Heart right ventricle (tissue), 16 donors: ENCODE results near the gene OR8B3. TPM values are rescaled to one million over a fixed set of nuclear protein-coding genes. Genes with fewer than 3 reads are reported as not detected.

ENCODE experiments used
- ATAC-seq, 8 donors: fragments of 200-7000 bp; cut with Tn5 transposase; one replicate each; pipeline ENCODE4 v1.9.1; 2020; ENCODE audit warnings: mild to moderate bottlenecking in 8 of 8, moderate library complexity in 8 of 8, moderate number of reproducible peaks in 1 of 8
- DNase-seq, 2 donors: peaks; one replicate each; pipeline ENCODE4 v3.0.0-alpha.2; 2020
- H3K27ac ChIP-seq, 10 donors: fragments of 200-600 bp; sonication (generic) in 2 of 10; one replicate each; pipeline versions ENCODE4 v1.5.0 to v1.8.0; 2020 to 2022; ENCODE audit warnings: mild to moderate bottlenecking in 3 of 10
- H3K27me3 ChIP-seq, 7 donors: fragments of 200-600 bp; one replicate each; pipeline ENCODE4 v1.8.0; 2021 to 2022; ENCODE audit warnings: mild to moderate bottlenecking in 2 of 7
- H3K36me3 ChIP-seq, 9 donors: fragments of 200-600 bp; sonication (generic) in 1 of 9; one replicate each; pipeline versions ENCODE4 v1.5.0 to v1.8.0; 2020 to 2022; ENCODE audit warnings: mild to moderate bottlenecking in 2 of 9
- H3K4me1 ChIP-seq, 9 donors: fragments of 200-600 bp; sonication (generic) in 1 of 9; one replicate each; pipeline versions ENCODE4 v1.5.0 to v1.8.0; 2020 to 2022; ENCODE audit warnings: mild to moderate bottlenecking in 4 of 9
- H3K4me3 ChIP-seq, 10 donors: fragments of 200-600 bp; sonication (generic) in 2 of 10; one replicate each; pipeline versions ENCODE4 v1.5.0 to v1.8.0; 2020 to 2022; ENCODE audit warnings: mild to moderate bottlenecking in 7 of 10, moderate library complexity in 2 of 10
- H3K9me3 ChIP-seq, 11 donors: fragments of 200-600 bp in 10 of 11; sonication (generic) in 2 of 11; one replicate each; pipeline versions ENCODE4 v1.5.0 to v1.8.0; 2013 to 2022; ENCODE audit warnings: mild to moderate bottlenecking in 2 of 11, control low read depth in 1 of 11, moderate library complexity in 1 of 11
- CTCF ChIP-seq, 9 donors: fragments of 200-600 bp; sonication (generic) in 2 of 9; IDR thresholded peaks; one replicate each; pipeline versions ENCODE4 v1.5.0 to v1.8.0; 2021 to 2022; ENCODE audit warnings: antibody characterized with exemption in 9 of 9, mild to moderate bottlenecking in 5 of 9, moderate library complexity in 1 of 9
- WGBS, 2 donors: extraction: QIAGEN DNeasy Blood & Tissue Kit; methylation state at CpG; one replicate each; pipeline ENCODE4 v1.1.7; 2013; ENCODE audit warnings: inconsistent platforms in 1 of 2; 5-methylcytosine and 5-hydroxymethylcytosine counted together
- intact Hi-C, 10 donors: fragments of 100-400 bp; cut with DNase I; formaldehyde crosslinking; loops; one replicate each; pipeline versions ENCODE4 v1.11.1 to v1.14.2; 2022
- polyA plus RNA-seq, 2 donors: library from polyadenylated mRNA; stranded (reverse); fragments of 200-250 nt; gene quantifications; one replicate each; pipeline ENCODE4 v1.2.3, GENCODE V29; 2013
- total RNA-seq, 10 donors: library from RNA; stranded (reverse); fragmentation: NEBNext Ultra II Directional in 3 of 10; extraction: Animal tissue kit (Norgen Biotek cat#: 25700) in 3 of 10; gene quantifications; one replicate each; pipeline versions ENCODE4 v1.2.1 to v1.2.4, GENCODE V29; 2021 to 2023
- donor health status: Arrhythmogenic right ventricular cardiomyopathy.
- donor health status: ischemic (EF 13 %, LVEDD 7.1; RV severe dilation, severe dysfunction).
- donor health status: healthy with polysubstance abuse.
- donor health status: DM: no; HTN: yes; CAD: no.
- donor health status: DM: no; HTN: no; CAD: no.
- donor health status: ischemic (EF 25% LVEDD 6.9; RV normal size, moderate dysfunction).
- donor health status: ischemic (EF 25% LVEDD 5.7; RV mildly dilated, moderate dysfunction).
- donor health status: healthy.
- donor health status: DM: yes; HTN: yes; CAD: no.
- donor health status: Ischemic cardiomyopathy.
- donor health status: ischemic (EF 35%, LVEDD 5.7; RV mildly dilated, moderate dysfunction).
- donor health status: nonischemic (EF 11% LVEDD 7.7; RV severe dilation, severe dysfunction).
- donor health status: DM: yes; HTN: yes; CAD: no.
- donor health status: PGD.
- donor health status: ischemic (EF 29% LVEDD 5.4; RV normal size, mild dysfunction).
- donor health status: nonischemic (EF 23%, LVEDD 6.1; RV moderate dilation, normal function).

Gene OR8B3
- total and polyA plus RNA-seq, 12 donors: not detected

GRCh38 chr11:124442442-124442841, 43.6 kb upstream of the OR8B3 start:
- no peaks in the 10 kb centered on the region for H3K4me1 ChIP-seq
- no peaks in the 10 kb centered on the region for H3K36me3 ChIP-seq
- H3K27me3 ChIP-seq: peaks cover 0 to 6% (median 0%) of the 10 kb centered on the region in 7 donors
- no peak overlapping the region for H3K4me3 ChIP-seq
- intact Hi-C loops: no loop called here
- DNase-seq (no peak), ATAC-seq (no peak)
- H3K27ac ChIP-seq: no peak overlapping the region
- peak in 4 of 9 donors; percentile 8 to 42 (median 35) for TF ChIP-seq CTCF (IDR thresholded peaks at IDR 0.05)
- no peaks in the 10 kb centered on the region for H3K9me3 ChIP-seq
- 33 to 35% methylated on average over 6 of the region's 6 CpGs for WGBS, 2 donors

- TF ChIP-seq CTCF (IDR thresholded peaks at IDR 0.05): no peak
- H3K4me1 ChIP-seq: no peaks in the 10 kb centered on the region
- WGBS, 2 donors: 50 to 72% methylated on average over 7 of the region's 7 CpGs
- no peaks in the 10 kb centered on the region for H3K9me3 ChIP-seq
- no peak for DNase-seq
- H3K27me3 ChIP-seq: peaks cover 0 to 6% (median 0%) of the 10 kb centered on the region in 7 donors
- no peak overlapping the region for H3K4me3 ChIP-seq
- no peaks in the 10 kb centered on the region for H3K36me3 ChIP-seq
- ATAC-seq: no peak
- no peak overlapping the region for H3K27ac ChIP-seq
- intact Hi-C loops: no loop called here
These were observed 42.7 kb upstream of the OR8B3 start for GRCh38 chr11:124441519-124441918.

DNA sequence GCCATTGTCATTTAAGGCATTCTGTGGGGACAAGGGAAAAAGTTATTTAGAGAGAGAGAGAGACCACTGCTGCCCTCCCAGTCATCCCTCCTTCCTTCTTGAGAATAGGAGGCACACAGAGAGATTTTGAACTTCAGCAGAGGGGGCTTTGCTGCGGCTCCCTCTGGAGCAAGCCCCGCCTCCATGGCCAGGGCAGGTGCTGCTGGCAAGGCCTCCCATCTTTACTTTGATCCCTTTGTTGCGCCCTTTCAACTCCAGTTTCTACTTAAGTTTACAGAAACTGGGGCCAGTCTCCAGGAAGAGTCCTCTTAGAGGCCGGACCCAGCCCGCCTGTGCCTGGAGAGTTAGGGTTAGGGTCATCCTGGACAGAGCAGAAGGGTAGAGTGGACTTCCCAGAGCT, 42.3 kb upstream of the OR8B3 start:
- DNase-seq (no peak), ATAC-seq (no peak)
- no peaks in the 10 kb centered on the region for H3K9me3 ChIP-seq
- no peaks in the 10 kb centered on the region for H3K36me3 ChIP-seq
- no peak overlapping the region for H3K4me3 ChIP-seq
- WGBS, 2 donors: 91 to 96% methylated on average over 5 of the region's 5 CpGs
- no peak for TF ChIP-seq CTCF (IDR thresholded peaks at IDR 0.05)
- intact Hi-C loops: no loop called here
- peaks cover 0 to 6% (median 0%) of the 10 kb centered on the region in 7 donors for H3K27me3 ChIP-seq
- H3K4me1 ChIP-seq: no peaks in the 10 kb centered on the region
- no peak overlapping the region for H3K27ac ChIP-seq

GRCh38 chr11:124440608-124441007, 41.8 kb upstream of the OR8B3 start:
- Histone ChIP-seq H3K36me3 (no peaks in the 10 kb centered on the region), H3K27ac (no peak overlapping the region), H3K27me3 (peaks cover 0 to 6% (median 0%) of the 10 kb centered on the region in 7 donors), H3K4me3 (no peak overlapping the region), H3K4me1 (no peaks in the 10 kb centered on the region), H3K9me3 (no peaks in the 10 kb centered on the region)
- WGBS, 2 donors: 85 to 90% methylated on average over 4 of the region's 4 CpGs
- ATAC-seq: no peak
- DNase-seq: no peak
- intact Hi-C loops: no loop called here
- no peak for TF ChIP-seq CTCF (IDR thresholded peaks at IDR 0.05)
